OCI-LY7 (cell line): ENCODE data around the gene CASZ1. TPM values are rescaled to one million over a fixed set of nuclear protein-coding genes. Genes with fewer than 3 reads are reported as not detected.

Experiments
- BruUV-seq: library from RNA; stranded (reverse); fragments of 400-500 nt; replicated peaks from 2 replicates; lab custom pipeline; 2021; lab: Mats Ljungman, UMichigan
- CTCF ChIA-PET: fragments of 300-600 bp; sonication (Branson Sonifier 250); formaldehyde crosslinking; loops from one replicate; lab custom pipeline; 2022; ENCODE audit warnings: antibody characterized with exemption; ENCODE audit not compliant: unreplicated experiment; lab: Charles Lee
- POLR2A ChIA-PET: fragments of 300-600 bp; sonication (Branson Sonifier 250); formaldehyde crosslinking; loops from one replicate; lab custom pipeline; 2022; ENCODE audit warnings: antibody characterized with exemption; lab: Charles Lee
- DNase-seq: peaks from one replicate; pipeline ENCODE4 v3.0.0-alpha.2; 2015; ENCODE audit warnings: low spot score
- H2AFZ ChIP-seq: fragments of 200-600 bp; sonication (generic), shearing (Covaris generic); 2 replicates; pipeline ENCODE4 v1.6.1; 2014; ENCODE audit warnings: mild to moderate bottlenecking, antibody characterized with exemption, low read length, moderate library complexity
- H3K27ac ChIP-seq: fragments of 200-600 bp; sonication (generic); 2 replicates; pipeline ENCODE4 v1.5.1; 2014; ENCODE audit warnings: mixed run types, low read depth, mild to moderate bottlenecking, moderate library complexity, low read length, inconsistent platforms; ENCODE audit not compliant: poor library complexity, severe bottlenecking
- H3K36me3 ChIP-seq: fragments of 200-600 bp; sonication (generic); 2 replicates; pipeline ENCODE4 v1.6.1; 2014; ENCODE audit warnings: mild to moderate bottlenecking, antibody characterized with exemption, low read length, moderate library complexity, mixed read lengths; ENCODE audit not compliant: insufficient read depth
- H3K4me1 ChIP-seq: fragments of 200-600 bp; sonication (generic); 2 replicates; pipeline ENCODE4 v1.5.1; 2014; ENCODE audit warnings: mild to moderate bottlenecking, low read length; ENCODE audit not compliant: insufficient read depth, poor library complexity, severe bottlenecking
- H3K4me2 ChIP-seq: fragments of 200-600 bp; sonication (generic); 2 replicates; pipeline ENCODE4 v1.6.1; 2014; ENCODE audit warnings: mild to moderate bottlenecking, low read length
- H3K4me3 ChIP-seq: fragments of 200-600 bp; sonication (generic); 2 replicates; pipeline ENCODE4 v1.5.1; 2014; ENCODE audit warnings: mild to moderate bottlenecking, low read depth, low read length; ENCODE audit not compliant: poor library complexity, severe bottlenecking
- H3K79me2 ChIP-seq: fragments of 200-600 bp; sonication (generic); 2 replicates; pipeline ENCODE4 v1.6.1; 2016; ENCODE audit warnings: low read depth, mild to moderate bottlenecking, low read length, moderate library complexity, mixed read lengths; ENCODE audit not compliant: insufficient read depth
- H3K9me2 ChIP-seq: fragments of 200-600 bp; sonication (generic); 2 replicates; pipeline ENCODE4 v1.6.1; 2016; ENCODE audit warnings: mild to moderate bottlenecking, low read length, mixed read lengths; ENCODE audit not compliant: insufficient read depth
- H3K9me3 ChIP-seq: fragments of 200-600 bp; sonication (generic); 2 replicates; pipeline ENCODE4 v1.6.1; 2014; ENCODE audit warnings: mild to moderate bottlenecking, mixed run types, low read length, mixed read lengths
- H4K20me1 ChIP-seq: fragments of 200-600 bp; sonication (generic); 2 replicates; pipeline ENCODE4 v1.6.1; 2014; ENCODE audit warnings: mild to moderate bottlenecking, antibody characterized with exemption, low read length, moderate library complexity, mixed read lengths; ENCODE audit not compliant: insufficient read depth
- CTCF ChIP-seq: fragments of 200-600 bp; sonication (generic); conservative IDR thresholded peaks from 2 replicates; pipeline ENCODE4 v1.5.1; 2014; ENCODE audit warnings: mild to moderate bottlenecking, antibody characterized with exemption, low read length, moderate library complexity, mixed read lengths
- EZH2phosphoT487 ChIP-seq: fragments of 200-600 bp; sonication (generic); IDR thresholded peaks from 2 replicates; pipeline ENCODE4 v1.6.1; 2018; ENCODE audit warnings: low read depth, borderline replicate concordance, mild to moderate bottlenecking, mixed run types, antibody characterized with exemption, low read length, moderate library complexity, mixed read lengths
- intact Hi-C: fragments of 100-400 bp; cut with micrococcal nuclease; formaldehyde crosslinking; loops from one replicate; pipeline ENCODE4 v1.10.0; 2022; ENCODE audit not compliant: unreplicated experiment
- total RNA-seq, 2 experiments: library from RNA; depleted of rRNA in 1 of 2; stranded (reverse); fragments of >200 nt in 1 of 2; shearing (Covaris generic) in 1 of 2; gene quantifications; 2 replicates each; pipeline ENCODE4 v1.2.3, GENCODE V29; 2014 to 2022

Gene CASZ1
- total RNA-seq, 2 experiments from 2014 or later = 3.3 to 3.9 TPM

GRCh38 chr1:10614377-10615225 lies 181.8 kb downstream of the CASZ1 start:
- Histone ChIP-seq H3K27ac (no peak overlapping the region), H2AFZ (no peak overlapping the region), H3K79me2 (no peaks in the 10 kb centered on the region), H3K4me2 (no peak overlapping the region), H3K9me3 (no peaks in the 10 kb centered on the region), H3K36me3 (no peaks in the 10 kb centered on the region), H4K20me1 (no peaks in the 10 kb centered on the region), H3K9me2 (no peaks in the 10 kb centered on the region), H3K4me3 (no peak overlapping the region), H3K4me1 (no peaks in the 10 kb centered on the region)
- no TSS peak for BruUV-seq
- CTCF ChIA-PET = no interaction called here
- DNase-seq = no peak
- POLR2A ChIA-PET = interaction anchor here (0.6 to 1.1 kb wide), 2 partner anchors 9 to 91 kb away, joined by 3 to 5 read pairs; no protein-coding TSS in a partner anchor
- intact Hi-C loops = no loop called here
- no peak for TF ChIP-seq CTCF
- no peak for TF ChIP-seq EZH2phosphoT487

DNA sequence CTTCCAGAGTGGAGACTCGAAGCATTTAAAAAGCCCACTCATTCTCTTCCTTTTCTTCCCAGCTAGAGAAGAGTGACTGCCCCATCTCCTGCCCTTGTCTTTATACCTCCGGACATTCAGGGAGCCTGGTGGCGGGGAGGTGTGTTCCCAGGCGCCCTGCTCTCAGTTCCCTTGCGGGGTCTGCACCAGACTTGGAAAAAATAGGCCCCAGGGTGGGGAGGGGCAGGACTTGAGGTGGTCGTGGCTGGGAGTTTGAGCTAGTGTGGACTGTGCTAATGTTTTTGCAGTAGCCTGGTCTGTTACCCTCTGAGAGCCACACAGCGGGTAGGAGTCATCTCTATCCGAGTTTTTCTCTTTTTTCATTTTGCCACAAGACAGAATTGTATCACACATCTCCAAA lies 182.6 kb downstream of the CASZ1 start:
- no peaks in the 10 kb centered on the region for H3K4me1 ChIP-seq
- POLR2A ChIA-PET = interaction anchor here (1.1 kb wide), 1 partner anchor 9 kb away, joined by 3 read pairs; no protein-coding TSS in a partner anchor
- H3K4me3 ChIP-seq = no peak overlapping the region
- intact Hi-C loops = no loop called here
- no peak overlapping the region for H2AFZ ChIP-seq
- H3K79me2 ChIP-seq = no peaks in the 10 kb centered on the region
- no peak for DNase-seq
- TF ChIP-seq CTCF (no peak), EZH2phosphoT487 (no peak)
- H3K36me3 ChIP-seq = no peaks in the 10 kb centered on the region
- no peaks in the 10 kb centered on the region for H3K9me3 ChIP-seq
- H4K20me1 ChIP-seq = no peaks in the 10 kb centered on the region
- no peak overlapping the region for H3K4me2 ChIP-seq
- no peaks in the 10 kb centered on the region for H3K9me2 ChIP-seq
- CTCF ChIA-PET = no interaction called here
- H3K27ac ChIP-seq = no peak overlapping the region
- BruUV-seq = no TSS peak

DNA sequence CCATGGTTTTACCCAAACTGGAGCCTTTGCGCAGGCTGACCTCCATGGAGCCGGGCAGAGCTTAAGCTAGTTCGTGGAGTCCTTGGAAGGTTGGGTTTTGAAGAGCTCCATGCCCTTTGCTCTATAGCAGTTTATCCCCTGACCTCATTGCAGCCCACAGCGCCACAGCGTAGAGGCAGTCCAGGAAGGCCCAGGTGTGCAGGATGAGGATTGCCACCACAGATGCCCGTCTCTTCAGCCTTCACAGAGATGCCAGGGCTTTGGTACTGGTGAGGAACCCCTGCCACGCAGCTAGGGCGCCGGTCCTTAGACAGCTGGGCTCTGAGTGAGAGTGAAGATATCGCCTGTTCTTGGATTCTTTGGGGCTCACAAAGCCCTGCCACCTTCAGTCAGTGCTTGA lies 183.1 kb downstream of the CASZ1 start:
- no peak for DNase-seq
- H2AFZ ChIP-seq = no peak overlapping the region
- H3K4me1 ChIP-seq = no peaks in the 10 kb centered on the region
- TF ChIP-seq EZH2phosphoT487 (no peak), CTCF (no peak)
- CTCF ChIA-PET = no interaction called here
- intact Hi-C loops = no loop called here
- no peak overlapping the region for H3K27ac ChIP-seq
- BruUV-seq = no TSS peak
- no peaks in the 10 kb centered on the region for H4K20me1 ChIP-seq
- H3K4me2 ChIP-seq = no peak overlapping the region
- H3K9me3 ChIP-seq = no peaks in the 10 kb centered on the region
- H3K9me2 ChIP-seq = no peaks in the 10 kb centered on the region
- POLR2A ChIA-PET = interaction anchor here (0.9 kb wide), 1 partner anchor 23 kb away, joined by 3 read pairs; no protein-coding TSS in a partner anchor
- H3K79me2 ChIP-seq = no peaks in the 10 kb centered on the region
- no peak overlapping the region for H3K4me3 ChIP-seq
- H3K36me3 ChIP-seq = no peaks in the 10 kb centered on the region
